ENCODE measurements around the gene GIPR. TPM values are rescaled to one million over a fixed set of nuclear protein-coding genes. Genes with fewer than 3 reads are reported as not detected.

Gene GIPR
- total RNA-seq, 4 donors from 2014 or later, result 0.98 TPM; not detected in 3

DNA sequence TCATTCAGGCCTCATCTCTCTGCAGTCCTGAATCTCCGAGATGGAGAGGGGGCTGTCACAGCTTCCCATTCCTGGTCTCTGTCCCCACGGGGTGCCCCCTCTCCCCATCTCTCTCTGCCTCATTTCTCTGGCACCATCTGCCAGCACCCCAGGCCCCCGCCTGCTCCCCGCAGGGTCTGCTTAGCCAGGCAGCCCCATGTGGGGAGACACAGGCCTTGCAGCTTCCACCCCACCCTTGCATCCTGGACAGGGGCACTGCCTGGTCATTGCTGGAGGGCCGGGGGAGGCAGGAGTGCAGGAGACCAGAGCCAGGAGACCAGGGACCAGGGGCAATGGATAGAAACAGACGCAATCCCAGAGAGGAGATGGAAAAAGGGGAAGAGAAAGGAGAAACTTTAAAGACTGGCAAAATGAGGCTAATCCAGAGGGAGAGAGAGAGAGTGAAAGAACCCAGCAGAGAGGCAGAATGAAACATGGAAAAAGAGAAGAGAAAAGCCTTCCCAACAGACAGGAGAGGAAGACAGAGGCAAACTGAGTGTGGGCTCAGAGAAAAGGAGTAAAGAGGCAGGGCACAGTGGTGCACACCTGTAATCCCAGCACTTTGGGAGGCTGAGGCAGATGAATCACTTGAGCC, 8.8 kb upstream of the GIPR start:
- Histone ChIP-seq H3K9me3 (no peaks in the 10 kb centered on the region), H3K4me1 (no peaks in the 10 kb centered on the region), H3K36me3 (no peaks in the 10 kb centered on the region), H3K27me3 (no peaks in the 10 kb centered on the region), H3K4me3 (no peak overlapping the region), H3K27ac (no peak overlapping the region)
- intact Hi-C loops (cut with DNase I; ENCODE audit: low total_unique reads), result no loop called here
- TF ChIP-seq, protein P1, sequence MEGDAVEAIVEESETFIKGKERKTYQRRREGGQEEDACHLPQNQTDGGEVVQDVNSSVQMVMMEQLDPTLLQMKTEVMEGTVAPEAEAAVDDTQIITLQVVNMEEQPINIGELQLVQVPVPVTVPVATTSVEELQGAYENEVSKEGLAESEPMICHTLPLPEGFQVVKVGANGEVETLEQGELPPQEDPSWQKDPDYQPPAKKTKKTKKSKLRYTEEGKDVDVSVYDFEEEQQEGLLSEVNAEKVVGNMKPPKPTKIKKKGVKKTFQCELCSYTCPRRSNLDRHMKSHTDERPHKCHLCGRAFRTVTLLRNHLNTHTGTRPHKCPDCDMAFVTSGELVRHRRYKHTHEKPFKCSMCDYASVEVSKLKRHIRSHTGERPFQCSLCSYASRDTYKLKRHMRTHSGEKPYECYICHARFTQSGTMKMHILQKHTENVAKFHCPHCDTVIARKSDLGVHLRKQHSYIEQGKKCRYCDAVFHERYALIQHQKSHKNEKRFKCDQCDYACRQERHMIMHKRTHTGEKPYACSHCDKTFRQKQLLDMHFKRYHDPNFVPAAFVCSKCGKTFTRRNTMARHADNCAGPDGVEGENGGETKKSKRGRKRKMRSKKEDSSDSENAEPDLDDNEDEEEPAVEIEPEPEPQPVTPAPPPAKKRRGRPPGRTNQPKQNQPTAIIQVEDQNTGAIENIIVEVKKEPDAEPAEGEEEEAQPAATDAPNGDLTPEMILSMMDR (IDR thresholded peaks at IDR 0.05), result no peak
- TF ChIP-seq POLR2A (IDR thresholded peaks at IDR 0.05), result no peak
- no peak for DNase-seq

DNA sequence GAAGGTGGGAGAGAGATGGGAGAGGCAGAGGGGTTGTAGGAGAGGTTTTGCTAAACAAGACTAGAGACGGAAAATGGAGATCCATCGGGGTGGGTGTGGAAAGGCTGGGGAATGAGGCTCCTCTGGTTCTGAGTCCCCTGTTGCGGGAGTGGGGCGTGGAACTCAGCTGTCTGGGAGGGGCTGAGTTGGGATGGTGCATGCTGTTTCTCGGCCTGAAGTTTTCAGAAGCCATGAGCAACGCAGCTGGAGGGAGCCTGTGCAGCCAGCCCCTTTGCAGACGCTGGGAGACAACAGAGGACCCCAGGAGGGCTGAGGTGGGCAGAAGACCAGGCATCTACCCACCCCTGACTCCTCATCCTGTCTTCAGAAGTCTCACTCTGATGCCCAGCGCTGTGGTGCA, 7.4 kb upstream of the GIPR start:
- Histone ChIP-seq H3K27me3 (no peaks in the 10 kb centered on the region), H3K27ac (no peak overlapping the region), H3K36me3 (no peaks in the 10 kb centered on the region), H3K4me3 (no peak overlapping the region), H3K4me1 (no peaks in the 10 kb centered on the region), H3K9me3 (no peaks in the 10 kb centered on the region)
- TF ChIP-seq, protein P1 (IDR thresholded peaks at IDR 0.05), result no peak
- TF ChIP-seq POLR2A (IDR thresholded peaks at IDR 0.05), result no peak
- no peak for DNase-seq
- intact Hi-C loops (cut with DNase I; ENCODE audit: low total_unique reads), result no loop called here

DNA sequence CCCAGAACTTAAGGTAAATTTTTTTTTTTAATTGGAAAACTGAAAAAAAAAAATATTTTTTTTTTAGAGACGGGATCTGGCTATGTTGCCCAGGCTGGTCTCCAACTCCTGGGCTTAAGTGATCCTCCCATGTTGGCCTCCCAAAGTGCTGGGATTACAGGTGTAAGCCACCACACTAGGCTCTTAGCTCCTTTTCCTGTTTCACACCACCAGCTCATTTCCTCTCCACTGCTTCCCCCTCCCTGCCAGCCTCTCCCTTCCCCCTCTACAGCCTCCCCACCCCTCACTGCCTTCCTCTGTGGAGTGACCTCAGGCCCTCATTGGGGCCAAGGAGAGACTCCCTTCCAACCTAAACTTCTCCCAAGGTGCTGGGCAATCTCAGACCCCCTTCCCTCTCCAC, 4.2 kb upstream of the GIPR start:
- TF ChIP-seq, protein P1 (IDR thresholded peaks at IDR 0.05), result no peak
- TF ChIP-seq POLR2A (IDR thresholded peaks at IDR 0.05), result no peak
- Histone ChIP-seq H3K27me3 (peaks cover 7 to 18% of the 10 kb centered on the region in 2 donors), H3K36me3 (no peaks in the 10 kb centered on the region), H3K9me3 (no peaks in the 10 kb centered on the region), H3K4me3 (no peak overlapping the region), H3K4me1 (peaks cover 0 to 9% of the 10 kb centered on the region in 2 donors), H3K27ac (no peak overlapping the region)
- intact Hi-C loops (cut with DNase I; ENCODE audit: low total_unique reads), result no loop called here
- no peak for DNase-seq

DNA sequence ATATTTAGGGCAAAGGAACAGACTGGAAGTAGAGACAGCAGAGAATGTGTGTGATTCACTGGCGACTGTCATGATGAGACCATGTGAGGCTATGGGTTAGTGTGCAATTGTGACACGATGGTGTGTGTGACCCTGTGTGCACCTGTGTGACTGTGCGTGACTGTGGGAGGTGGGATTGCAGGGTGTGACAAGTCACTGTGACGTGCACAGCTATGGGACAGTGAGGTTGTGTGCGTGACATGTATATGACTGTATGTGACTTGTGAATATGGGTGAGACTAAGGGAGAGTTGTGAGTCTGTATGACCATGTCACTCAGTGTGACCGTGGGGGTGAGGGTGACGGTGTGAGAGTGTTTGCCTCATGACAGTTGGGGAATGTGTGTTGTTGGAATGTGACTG, 3.4 kb upstream of the GIPR start:
- H3K4me1 ChIP-seq, result peaks cover 0 to 15% of the 10 kb centered on the region in 2 donors
- intact Hi-C loops (cut with DNase I; ENCODE audit: low total_unique reads), result no loop called here
- TF ChIP-seq, protein P1 (IDR thresholded peaks at IDR 0.05), result no peak
- no peak overlapping the region for H3K27ac ChIP-seq
- peaks cover 12 to 25% of the 10 kb centered on the region in 2 donors for H3K27me3 ChIP-seq
- DNase-seq, result no peak
- H3K9me3 ChIP-seq, result no peaks in the 10 kb centered on the region
- H3K36me3 ChIP-seq, result no peaks in the 10 kb centered on the region
- H3K4me3 ChIP-seq, result no peak overlapping the region

GRCh38 chr19:45668342-45668871, 386 bp downstream of the GIPR start:
- H3K36me3 ChIP-seq, result no peaks in the 10 kb centered on the region
- H3K4me3 ChIP-seq, result no peak overlapping the region
- no peaks in the 10 kb centered on the region for H3K9me3 ChIP-seq
- no peak for DNase-seq
- H3K27ac ChIP-seq, result no peak overlapping the region
- peaks cover 0 to 15% of the 10 kb centered on the region in 2 donors for H3K4me1 ChIP-seq
- TF ChIP-seq, protein P1 (IDR thresholded peaks at IDR 0.05), result no peak
- TF ChIP-seq POLR2A (IDR thresholded peaks at IDR 0.05), result no peak
- H3K27me3 ChIP-seq, result peaks cover 29 to 40% of the 10 kb centered on the region in 2 donors
- intact Hi-C loops (cut with DNase I; ENCODE audit: low total_unique reads), result no loop called here
